Astrocyte (in vitro differentiated cells and primary cell): ENCODE data around the gene RAB39A.
"Not testable (repeated sequence)": the region's sequence is repeated elsewhere in the genome, so short reads cannot be mapped to it uniquely, and the experiment has no call there.

Experiments
- EZH2 ChIP-seq: IDR thresholded peaks from 2 replicates; pipeline ENCODE4 v1.6.1; 2012; ENCODE audit warnings: mild to moderate bottlenecking, low read length, inconsistent platforms; ENCODE audit not compliant: insufficient read depth
- TF ChIP-seq, protein P1 (sequence below): IDR thresholded peaks from 2 replicates; pipeline ENCODE4 v1.5.1; 2011; ENCODE audit warnings: low read depth, mild to moderate bottlenecking, inconsistent platforms, low read length, moderate library complexity; ENCODE audit not compliant: insufficient read depth

DNA sequence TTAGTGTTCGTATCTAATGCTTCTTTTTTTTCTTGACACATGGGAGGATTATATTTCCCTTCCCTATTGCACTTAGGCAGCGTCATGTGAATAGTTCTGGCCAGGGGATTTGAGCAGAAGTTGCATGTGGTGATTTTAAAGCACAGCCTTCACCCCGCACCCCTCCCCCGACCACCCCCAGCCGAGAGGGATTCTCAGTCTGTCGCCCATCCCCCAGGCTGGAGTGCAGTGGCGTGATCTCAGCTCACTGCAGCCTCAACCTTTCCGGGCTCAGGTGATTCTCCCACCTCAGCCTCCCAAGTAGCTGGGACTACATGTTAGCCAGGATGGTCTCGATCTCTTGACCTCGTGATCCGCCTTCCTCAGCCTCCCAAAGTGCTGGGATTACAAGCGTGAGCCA, 20.1 kb downstream of the RAB39A start:
- TF ChIP-seq, protein P1, sequence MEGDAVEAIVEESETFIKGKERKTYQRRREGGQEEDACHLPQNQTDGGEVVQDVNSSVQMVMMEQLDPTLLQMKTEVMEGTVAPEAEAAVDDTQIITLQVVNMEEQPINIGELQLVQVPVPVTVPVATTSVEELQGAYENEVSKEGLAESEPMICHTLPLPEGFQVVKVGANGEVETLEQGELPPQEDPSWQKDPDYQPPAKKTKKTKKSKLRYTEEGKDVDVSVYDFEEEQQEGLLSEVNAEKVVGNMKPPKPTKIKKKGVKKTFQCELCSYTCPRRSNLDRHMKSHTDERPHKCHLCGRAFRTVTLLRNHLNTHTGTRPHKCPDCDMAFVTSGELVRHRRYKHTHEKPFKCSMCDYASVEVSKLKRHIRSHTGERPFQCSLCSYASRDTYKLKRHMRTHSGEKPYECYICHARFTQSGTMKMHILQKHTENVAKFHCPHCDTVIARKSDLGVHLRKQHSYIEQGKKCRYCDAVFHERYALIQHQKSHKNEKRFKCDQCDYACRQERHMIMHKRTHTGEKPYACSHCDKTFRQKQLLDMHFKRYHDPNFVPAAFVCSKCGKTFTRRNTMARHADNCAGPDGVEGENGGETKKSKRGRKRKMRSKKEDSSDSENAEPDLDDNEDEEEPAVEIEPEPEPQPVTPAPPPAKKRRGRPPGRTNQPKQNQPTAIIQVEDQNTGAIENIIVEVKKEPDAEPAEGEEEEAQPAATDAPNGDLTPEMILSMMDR, result not testable (repeated sequence)
- TF ChIP-seq EZH2, result not testable (repeated sequence)
